GM12874 (cell line): ENCODE measurements around the gene IGFBP4.

Source experiments
- CTCF ChIP-seq: IDR thresholded peaks from 2 replicates; pipeline ENCODE4 v1.5.1; 2011; ENCODE audit warnings: low read depth, mild to moderate bottlenecking, control low read depth, low read length, moderate library complexity; ENCODE audit not compliant: insufficient read depth

Gene IGFBP4

DNA sequence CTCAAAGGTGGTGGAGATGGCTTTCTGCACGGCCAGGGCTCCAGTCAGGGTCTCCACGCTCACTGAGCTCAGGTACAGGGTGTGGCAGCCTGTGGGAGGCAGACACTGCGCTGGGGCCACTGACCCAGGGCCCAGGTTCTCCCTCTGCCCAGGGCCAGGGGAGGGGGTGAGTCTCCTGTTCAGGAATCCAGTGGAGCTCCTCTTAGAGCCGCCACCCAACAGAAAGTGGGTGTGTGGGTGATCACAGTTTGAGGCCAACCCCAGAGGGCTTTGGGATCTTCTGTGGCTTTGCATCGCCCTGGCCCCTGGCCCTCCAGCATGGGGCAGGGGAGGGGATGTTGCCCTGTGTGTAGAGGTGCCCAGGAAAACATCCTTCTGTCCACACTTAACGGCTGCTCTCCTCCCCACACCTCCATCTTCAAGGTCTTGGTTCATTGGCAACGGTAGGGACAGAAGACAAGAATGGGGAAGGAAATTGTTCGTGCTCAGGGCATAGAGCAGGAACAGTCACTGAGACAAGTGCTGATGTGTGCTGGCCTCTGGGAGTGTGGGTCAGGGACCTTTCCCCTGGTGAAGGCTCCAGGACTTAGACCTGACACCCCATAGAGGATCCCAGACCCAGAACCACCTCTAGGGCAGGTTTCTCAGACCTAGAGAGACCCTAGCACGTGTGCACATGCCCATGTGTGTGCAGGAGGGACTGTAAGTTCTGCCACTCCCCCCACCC is 36.7 kb downstream of the IGFBP4 start:
- TF ChIP-seq CTCF: no peak

- no peak for TF ChIP-seq CTCF
Measured at GRCh38 chr17:40480501-40481003, 37.3 kb downstream of the IGFBP4 start.

GRCh38 chr17:40481106-40481505 is 37.9 kb downstream of the IGFBP4 start:
- no peak for TF ChIP-seq CTCF

DNA sequence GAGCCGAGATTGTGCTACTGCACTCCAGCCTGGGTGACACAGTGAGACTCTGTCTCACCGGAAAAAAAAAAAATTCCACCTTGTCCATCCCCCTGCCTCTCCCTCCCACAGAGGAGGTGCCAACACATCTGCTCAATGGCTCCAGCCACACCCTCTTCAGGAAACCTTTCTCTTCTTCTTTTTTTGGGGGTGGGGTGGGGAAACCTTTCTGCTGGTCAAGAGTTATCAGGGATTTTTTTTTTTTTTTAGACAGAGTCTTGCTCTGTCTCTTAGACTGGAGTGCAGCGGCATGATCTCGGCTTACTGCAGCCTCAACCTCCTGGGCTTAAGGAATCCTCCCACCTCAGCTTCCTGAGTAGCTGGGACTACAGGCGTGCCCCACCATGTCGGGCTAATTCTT is 39.5 kb downstream of the IGFBP4 start:
- TF ChIP-seq CTCF: no peak

- TF ChIP-seq CTCF: no peak
Measured at GRCh38 chr17:40483679-40484078, 40.4 kb downstream of the IGFBP4 start.

DNA sequence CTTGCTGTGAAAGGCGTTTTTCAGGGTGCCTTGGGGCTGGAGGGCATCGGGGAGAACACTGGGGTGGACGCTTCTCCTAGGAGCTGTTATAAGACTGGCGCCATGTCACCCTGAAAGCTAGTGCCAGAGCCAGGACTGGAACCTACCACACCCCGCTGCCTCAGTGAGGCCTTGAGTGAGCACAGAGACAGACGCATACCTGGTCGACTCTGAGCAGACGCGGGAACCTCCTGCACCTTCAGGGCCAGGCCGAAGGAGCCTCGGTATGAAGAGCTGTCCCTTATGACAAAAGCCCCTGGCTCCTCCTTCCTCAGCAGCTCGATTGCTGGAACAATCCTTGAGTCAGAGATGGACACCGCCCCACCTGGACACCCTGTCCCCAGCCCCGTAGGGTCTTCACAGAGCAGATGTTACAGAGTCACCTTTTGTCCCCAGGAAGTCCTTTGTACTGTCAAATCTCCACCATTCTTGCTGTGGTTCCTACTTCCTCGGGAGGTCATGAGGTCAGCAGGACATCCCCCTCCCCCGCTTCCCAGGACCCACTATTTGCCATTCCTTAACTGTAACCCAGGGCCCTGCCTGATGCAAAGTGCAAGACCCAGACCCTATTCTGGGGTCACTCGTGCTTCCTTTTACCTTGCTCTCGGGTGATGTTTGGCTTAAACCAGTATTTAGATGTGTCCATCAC is 41.2 kb downstream of the IGFBP4 start:
- no peak for TF ChIP-seq CTCF

DNA sequence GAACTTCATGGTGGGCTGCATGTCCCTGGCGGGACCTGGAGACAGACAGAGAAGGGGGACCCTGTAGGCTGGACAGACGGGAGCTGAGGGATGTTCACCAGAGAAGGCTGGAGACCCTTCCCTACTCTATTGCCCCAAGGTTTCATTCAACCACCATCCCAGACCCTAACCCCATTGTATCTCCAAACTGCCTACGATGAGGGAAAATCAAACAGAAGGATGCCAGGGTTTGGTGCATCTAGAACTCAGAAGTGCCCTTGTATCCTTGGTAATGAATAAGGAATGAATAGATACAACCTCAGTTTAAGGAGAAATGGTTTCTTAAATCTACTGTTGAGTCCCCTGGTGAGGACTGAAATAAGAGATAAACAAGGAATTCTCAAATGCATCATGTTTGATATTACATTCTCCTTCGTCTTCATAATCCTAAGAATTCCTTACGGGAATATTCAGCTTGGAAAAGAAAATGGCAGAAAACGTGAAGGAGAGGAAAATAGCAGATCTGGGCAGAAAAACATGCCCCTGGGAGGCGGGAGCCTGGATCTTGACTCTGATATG is 41.8 kb downstream of the IGFBP4 start:
- TF ChIP-seq CTCF: no peak
